HG02798 (cell line): Measurements from ENCODE around the gene ZNF219.

ENCODE experiments used
- ATAC-seq: cut with Tn5 transposase; IDR thresholded peaks from one replicate; pipeline ENCODE4 v1.9.1; 2021; ENCODE audit warnings: mild to moderate bottlenecking; ENCODE audit not compliant: unreplicated experiment, poor library complexity

ZNF219 gene

DNA sequence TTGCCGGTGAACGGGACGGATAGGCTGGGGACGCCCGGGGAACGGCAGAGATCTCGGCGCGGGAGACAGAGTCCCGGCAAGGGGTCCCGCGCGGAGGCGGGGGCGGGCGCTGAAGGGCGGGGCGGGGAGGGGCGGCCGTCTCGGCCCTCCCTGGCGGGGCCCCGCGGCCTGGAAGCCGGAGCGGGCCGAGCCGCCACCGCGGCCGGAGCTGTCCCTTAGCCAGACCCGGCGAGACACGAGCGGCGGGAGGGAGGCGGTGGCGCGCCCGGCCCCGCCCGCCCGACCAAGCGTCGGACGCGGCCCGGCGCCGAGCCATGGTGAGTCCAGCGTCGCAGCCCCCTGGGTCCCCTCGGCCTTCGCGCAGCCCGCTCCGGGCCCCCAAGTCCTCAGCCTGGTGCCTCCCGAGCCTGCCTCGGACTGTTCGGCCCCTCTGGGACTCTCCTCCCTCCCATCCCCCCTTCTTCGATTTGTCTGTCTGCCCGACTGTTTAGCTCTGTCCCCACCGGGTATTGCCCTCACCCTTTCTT, 28.3 kb downstream of the ZNF219 start, which contains the start of gene ARHGEF40:
Gene ARHGEF40, plus strand, starts transcription at position 222 of the 527 bp plus-strand sequence. Its CDS starts 93 bp downstream, at position 315.
- no peak for ATAC-seq

DNA sequence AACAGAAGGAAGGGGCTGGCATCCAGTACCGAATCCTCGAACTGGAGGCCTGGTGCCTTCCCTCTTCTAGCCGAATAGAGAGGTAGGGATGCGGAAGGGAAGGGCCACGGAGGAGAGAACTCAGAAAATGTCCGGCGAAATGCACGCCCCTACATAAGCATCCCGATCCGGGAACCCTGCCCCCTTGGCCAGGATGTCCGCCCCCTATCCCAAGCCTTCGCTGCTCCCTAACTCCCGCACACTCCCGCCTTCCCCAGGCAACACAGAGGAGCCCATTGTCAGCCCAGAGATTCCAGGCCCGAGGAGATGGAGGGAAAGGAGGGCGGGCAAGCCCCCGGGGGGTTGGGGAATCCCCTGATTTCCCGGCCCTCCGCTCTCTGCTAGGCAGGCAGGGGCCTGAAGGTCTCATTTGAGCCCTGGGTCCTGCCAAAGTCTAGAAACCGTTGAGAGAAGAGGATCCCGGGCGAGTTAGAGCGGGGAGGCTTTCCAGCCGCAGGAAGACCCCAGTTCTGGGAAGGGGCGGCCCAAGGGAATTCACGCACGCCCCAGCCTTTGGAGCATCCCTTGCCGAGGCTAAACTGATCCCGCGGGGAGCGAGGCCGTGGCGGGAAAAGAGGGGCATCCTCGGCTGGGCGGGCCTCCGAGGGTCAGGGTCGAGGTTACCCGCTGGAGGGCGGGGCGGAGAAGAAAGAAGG, 28.9 kb downstream of the ZNF219 start:
- no peak for ATAC-seq

DNA sequence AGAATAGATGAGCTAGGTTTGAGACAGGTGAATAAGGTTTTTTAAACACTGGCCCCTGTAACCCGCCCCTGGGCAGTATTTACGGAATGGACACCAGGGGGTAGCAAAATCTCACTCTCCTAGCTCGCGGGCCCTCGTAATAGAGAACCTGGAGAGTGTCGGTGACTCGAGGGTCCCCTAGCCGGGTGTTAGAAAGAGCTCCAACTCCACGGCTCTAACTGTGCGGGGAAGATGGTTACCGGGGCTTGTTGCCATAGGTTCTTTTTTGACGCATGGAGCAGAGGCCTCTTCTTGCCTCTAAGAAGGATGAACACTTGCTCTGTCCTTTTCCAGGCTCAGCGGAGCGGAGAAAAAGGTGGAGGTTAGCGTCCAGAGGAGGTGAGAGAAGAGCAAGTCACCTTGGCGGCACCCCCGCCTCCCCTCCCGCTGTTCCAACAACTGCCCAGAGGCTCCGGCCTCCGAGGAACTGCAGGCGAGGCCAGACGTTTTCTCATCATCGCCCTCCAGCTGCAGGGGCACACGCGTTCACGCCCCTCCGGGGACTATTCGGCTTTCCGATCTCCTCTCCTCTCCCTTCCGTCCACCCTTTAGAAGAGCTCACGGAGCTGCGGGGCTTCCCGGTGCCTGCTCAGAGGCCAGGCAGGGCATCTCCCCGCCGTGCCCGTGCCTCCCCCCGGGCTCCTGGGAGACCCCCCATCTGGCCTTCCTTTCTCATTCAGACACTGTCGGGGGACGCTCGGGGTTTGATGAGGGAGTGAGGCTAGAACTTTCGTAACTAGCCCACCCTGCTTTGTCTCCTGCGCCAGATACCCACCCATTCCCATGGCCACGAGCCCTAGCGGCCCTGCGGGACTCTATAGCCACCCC, 29.7 kb downstream of the ZNF219 start:
- ATAC-seq = no peak

GRCh38 chr14:21066882-21067502, 31.5 kb downstream of the ZNF219 start:
- ATAC-seq = no peak

- no peak for ATAC-seq
Measured at GRCh38 chr14:21063479-21063878, 35.0 kb downstream of the ZNF219 start.

DNA sequence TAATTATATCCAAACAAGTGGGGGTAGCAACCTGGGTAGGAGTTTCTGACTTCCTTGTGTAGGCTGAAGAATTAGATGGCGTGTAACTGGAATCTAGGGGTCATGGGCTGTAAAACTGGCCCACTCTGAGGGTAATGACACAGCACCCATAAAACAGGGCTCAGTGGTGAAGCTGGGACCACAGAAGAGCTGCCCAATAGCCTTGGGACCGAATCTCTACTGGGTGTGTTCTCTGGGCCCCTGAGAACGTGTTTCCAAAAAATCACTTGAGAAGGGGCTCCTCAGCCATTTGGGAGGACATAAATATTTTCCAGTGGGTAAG, 37.1 kb downstream of the ZNF219 start:
- ATAC-seq = no peak

DNA sequence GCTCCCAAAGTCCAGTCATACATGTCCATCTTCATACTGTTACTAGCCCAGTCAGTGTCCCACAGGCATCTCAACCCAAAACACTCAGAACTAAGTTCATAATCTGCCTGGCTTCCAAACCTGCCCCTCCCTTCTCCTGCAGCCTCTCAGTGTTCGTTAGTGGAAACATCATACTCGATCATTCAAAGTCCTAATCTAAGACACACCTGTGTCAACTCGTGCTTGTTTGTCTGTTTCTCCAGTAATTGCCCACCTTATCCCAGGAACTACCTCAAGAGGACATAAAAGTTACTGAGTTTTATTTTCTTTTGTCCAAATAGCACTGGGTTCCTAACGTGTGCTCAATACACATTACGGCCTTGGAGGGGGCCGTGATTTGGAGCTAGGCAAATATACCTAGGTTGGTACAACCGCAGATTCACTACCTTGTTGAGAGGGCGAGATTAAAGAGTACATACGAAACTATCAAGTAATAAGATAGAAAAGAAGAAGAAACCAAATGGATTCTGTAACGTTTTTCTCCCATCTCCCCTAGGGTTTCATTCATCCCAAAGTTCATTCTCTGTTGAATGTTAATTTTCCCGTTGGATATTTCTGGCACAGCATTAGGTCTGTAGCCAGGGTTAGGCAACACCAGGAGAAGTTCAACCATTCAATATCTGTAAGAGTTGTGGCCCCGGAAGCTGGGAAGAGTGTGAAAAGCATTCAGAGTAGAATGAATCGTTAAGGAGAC, 37.7 kb downstream of the ZNF219 start:
- no peak for ATAC-seq

DNA sequence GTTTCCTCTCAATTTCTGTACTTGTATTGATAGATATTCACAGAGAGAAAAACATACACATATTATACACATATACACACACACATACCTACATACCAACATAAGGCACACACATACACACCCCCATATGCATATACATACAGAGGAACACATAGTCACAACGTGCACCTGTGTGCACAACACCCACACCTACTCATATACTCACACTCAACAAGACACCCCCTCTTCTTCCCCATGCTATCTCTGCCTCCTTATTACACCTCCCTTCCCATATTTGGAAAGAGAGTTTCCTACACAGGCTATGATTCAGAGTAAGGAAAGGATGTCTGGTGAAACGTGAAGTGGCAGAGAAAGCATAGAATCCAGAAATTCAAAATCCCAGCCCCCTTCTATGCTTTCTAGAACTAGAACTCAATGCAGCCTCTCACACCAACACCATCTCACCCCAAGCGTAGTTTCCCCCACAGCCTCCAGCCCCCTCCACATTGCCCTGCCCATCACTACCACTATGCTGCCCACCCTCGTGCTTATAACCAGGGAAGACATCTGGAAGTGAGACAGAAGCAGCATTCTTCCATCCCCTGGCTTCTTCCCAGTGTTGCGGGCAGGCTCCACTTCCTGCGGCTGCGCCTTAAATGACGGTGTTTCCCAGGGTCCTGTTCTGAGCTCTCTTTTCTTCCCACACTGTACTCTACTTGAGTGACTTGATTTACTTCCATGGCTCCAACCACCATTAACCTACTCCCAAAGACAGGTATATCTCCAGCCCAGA, 38.4 kb downstream of the ZNF219 start:
- ATAC-seq = no peak

DNA sequence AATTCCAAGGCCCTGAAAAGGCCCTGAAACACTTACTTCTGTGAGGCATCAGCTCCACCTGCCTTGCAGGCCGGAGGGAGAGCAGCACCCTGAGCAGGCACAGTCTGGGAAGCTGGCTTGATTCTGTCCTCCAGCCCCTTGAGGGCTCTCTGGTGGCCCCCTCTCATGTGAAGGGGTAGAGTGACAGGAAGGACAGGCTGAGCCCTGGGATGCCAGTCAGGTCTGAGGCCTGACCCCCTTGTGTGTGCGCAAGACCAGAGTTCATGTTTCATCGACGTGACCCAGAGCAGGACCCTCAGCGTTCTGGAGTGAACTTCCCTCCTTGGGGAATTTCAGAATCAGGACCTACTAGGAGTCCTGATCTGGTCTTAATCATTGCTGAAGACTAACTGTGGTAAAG, 39.6 kb downstream of the ZNF219 start:
- ATAC-seq = no peak

- no peak for ATAC-seq
Measured at GRCh38 chr14:21057803-21058675, 40.4 kb downstream of the ZNF219 start, which contains the start of gene RNASE8. RNASE8 (plus strand) TSS chr14:21057822; CDS start chr14:21057893, 71 bp downstream.

DNA sequence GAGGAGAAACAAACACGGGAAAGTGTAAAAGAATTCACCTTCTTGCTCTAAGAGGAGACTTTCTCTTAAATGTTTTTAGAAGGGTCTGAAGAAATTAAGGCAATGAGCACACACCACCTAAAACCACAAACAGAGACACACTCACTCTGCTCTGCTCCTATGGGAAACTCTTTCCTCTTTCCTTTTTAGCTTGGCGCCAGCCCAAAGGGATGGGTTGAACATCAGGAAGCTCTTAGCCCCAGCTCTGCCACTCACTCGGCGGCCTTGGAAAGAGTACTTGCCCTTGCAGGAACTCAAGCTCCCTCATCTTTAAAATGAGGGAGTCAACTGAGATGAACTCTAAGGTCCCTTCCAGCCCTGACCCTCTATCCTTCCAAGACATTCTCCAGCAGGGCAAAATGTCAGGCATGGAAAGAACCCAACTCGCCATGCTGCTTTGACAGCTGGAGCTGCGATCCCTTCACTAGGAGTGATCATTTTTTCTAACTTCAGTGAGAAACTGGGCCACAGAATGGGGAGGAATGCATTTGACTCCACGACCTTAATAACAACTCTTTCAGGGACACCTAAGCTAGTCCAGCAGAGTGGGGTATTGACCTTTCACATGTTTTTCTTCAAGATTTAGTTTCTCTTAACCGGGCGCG, 41.8 kb downstream of the ZNF219 start:
- no peak for ATAC-seq

DNA sequence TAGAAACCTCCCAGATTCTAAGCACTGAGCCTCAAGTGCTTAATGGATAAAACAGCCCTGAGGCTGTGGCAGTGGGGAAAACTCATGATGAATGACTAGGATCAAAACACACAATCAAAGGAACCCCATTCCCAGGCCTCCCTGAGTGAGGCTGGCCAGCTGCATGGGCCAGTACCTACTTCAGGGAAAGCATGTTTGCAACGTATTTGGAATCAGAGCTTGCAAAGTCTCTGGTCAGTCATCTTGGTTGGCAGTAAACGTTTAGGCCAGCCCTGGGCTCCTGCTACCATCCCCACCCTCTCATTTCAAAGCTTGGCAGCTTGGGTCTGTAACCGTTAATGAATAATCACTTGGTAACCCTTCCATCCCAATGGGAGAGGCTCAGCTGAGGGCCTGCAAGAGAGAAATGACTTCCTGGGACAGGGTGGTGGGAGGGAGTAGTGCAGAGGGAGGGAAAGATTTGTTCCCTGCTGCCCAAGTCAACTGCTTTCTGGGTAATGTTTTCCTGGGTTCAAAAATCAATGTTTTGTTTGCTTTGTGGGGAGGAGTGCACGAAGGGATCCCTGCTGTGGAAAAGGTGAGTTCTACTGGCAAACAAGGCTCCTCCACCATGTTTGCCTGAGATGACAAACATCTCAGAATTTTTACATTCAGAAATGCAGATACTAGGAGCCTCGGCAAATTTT, 42.9 kb downstream of the ZNF219 start:
- ATAC-seq = no peak

DNA sequence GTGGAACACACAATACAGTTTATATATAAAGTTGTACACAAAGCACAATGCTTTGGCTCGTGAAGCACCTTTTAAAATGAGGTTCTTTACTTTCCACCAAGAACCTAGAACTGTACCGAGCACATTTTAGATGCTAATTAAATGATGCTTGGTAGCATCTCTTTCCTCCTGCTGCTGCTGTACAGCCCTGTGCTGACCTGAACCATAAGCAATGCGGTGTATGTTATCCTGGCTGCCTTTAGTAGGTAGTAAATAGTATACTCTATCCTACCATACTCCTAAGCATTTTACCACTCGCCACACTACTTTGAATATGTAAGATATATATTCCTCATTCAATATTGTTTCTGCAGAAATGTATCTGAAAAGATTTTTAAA, 43.7 kb downstream of the ZNF219 start:
- no peak for ATAC-seq

DNA sequence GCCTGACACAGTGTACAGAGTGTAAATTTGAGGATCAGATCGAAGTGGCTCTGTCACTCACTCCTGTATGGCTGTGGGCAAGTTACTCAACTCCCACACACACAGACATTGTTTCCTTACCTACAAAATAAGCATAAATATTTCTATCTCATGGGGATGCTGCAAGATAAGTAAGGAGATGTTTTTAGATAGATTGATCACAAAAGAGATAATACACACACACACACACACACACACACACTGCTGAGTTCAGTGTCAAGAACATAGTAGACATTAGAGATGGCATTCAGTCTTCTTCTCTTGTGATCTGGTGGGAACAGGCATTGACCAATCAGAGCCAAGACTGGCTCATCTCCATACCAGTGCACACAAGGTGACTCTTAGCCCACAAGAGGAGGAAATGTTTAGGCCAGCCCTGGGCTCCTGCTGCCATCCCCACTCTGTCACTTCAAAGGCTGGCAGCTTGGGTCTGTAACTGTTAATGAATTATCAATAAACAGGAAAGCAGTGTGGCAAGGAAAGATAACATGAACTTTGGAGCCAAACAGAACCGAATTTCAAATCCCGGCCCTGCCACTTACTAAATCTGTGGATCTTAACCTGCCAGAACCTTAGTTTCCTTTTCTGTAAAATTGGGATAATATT, 44.2 kb downstream of the ZNF219 start:
- ATAC-seq = no peak

DNA sequence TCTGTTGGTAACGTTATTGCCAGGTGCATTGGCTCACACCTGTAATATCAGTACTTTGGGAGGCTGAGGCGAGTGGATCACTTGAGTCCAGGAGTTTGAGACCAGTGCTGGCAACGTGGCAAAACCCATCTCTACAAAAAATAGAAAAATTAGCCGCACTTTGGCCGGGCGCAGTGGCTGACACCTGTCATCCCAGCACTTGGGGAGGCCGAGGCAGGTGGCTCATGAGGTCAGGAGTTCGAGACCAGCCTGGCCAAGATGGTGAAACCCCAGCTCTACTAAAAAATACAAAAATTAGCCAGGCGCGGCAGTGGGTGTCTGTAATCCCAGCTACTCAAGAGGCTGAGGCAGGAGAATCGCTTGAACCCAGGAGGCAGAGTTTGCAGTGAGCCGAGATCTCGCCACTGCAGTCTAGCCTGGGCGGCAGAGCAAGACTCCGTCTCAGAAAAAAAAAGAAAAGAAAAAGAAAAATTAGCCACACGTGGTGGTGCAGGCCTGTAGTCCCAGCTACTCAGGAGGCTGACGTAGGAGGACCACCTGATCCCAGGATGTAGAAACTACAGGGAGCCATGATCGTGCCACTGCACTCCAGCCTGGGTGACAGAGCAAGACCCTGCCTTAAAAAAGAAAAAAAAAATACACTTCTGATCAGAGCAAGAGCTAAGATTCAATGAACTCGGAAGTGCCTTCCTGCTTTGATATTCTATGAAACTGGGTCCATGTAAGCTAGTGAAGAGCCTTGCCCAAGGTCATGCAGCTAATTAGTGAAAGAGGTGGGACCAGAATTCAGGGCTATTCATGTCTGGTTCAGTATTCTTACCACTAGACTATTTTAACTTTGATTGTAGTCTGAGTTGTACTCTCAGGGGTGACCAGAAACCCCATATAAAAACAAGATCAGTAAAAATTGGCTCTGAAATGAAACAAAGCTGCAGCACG, 45.0 kb downstream of the ZNF219 start:
- no peak for ATAC-seq

DNA sequence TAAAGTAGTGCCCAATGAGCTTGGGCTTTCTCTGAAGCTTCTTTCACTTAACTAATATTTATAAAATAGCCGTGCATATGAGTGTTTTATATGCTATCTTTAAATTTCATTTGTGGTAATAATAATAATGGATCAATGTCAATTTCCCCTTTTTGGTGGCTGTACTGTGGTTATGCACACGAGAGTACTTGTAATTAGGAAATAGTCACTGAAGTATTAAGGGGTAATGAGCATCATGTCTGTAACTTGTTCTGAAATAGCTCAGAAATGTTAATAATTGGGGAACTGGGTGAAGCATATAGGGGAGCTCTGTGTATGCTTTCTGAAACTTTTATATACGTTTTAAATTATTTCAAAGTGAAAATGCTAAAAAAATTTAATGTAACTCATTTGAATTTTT, 47.9 kb downstream of the ZNF219 start:
- no peak for ATAC-seq
